Esophagus muscularis mucosa (tissue), 4 donors: ENCODE data around the gene CHAT. TPM values are rescaled to one million over a fixed set of nuclear protein-coding genes. Genes with fewer than 3 reads are reported as not detected.

Experiments
- DNase-seq: peaks from one replicate; pipeline ENCODE4 v3.0.0-alpha.2; 2017; ENCODE audit errors: extremely low spot score
- H3K27ac ChIP-seq, 4 donors: fragments of 200-600 bp; sonication (generic); replicated peaks in 1 of 4; 1 replicate in 3 of 4; 2 replicates in 1 of 4; pipeline ENCODE4 v1.5.1; 2016 to 2019; ENCODE audit warnings: mild to moderate bottlenecking in 1 of 4
- H3K27me3 ChIP-seq, 4 donors: fragments of 200-600 bp; sonication (generic); one replicate each; pipeline versions ENCODE4 v1.5.1 to v1.6.0; 2016 to 2019
- H3K36me3 ChIP-seq, 4 donors: fragments of 200-600 bp; sonication (generic); one replicate each; pipeline ENCODE4 v1.5.1; 2016 to 2019
- H3K4me1 ChIP-seq, 4 donors: fragments of 200-600 bp; sonication (generic); one replicate each; pipeline ENCODE4 v1.5.1; 2016 to 2019
- H3K4me3 ChIP-seq, 4 donors: fragments of 200-600 bp; sonication (generic); 1 replicate in 2 of 4; 2 replicates in 2 of 4; pipeline ENCODE4 v1.5.1; 2016 to 2019; ENCODE audit warnings: mild to moderate bottlenecking in 4 of 4, moderate library complexity in 1 of 4
- H3K9me3 ChIP-seq, 4 donors: fragments of 200-600 bp; sonication (generic); 1 replicate in 3 of 4; 2 replicates in 1 of 4; pipeline ENCODE4 v1.5.1; 2016 to 2019
- CTCF ChIP-seq, 3 experiments: fragments of 200-600 bp in 2 of 3; fragments of 450-650 bp in 1 of 3; sonication (generic) in 2 of 3; IDR thresholded peaks; one replicate each; pipeline ENCODE4 v1.5.1; 2017 to 2019; ENCODE audit warnings: antibody characterized with exemption in 3 of 3, mild to moderate bottlenecking in 2 of 3, moderate library complexity in 1 of 3
- EP300 ChIP-seq: sonication (generic); formaldehyde crosslinking; IDR thresholded peaks from one replicate; pipeline ENCODE4 v1.6.1; 2017; ENCODE audit warnings: antibody characterized with exemption
- POLR2A ChIP-seq: fragments of 450-650 bp; IDR thresholded peaks from one replicate; pipeline ENCODE4 v1.6.1; 2017; ENCODE audit warnings: antibody characterized with exemption, moderate library complexity, mild to moderate bottlenecking, low read depth
- POLR2AphosphoS5 ChIP-seq, 2 donors: sonication (generic); formaldehyde crosslinking; IDR thresholded peaks; one replicate each; pipeline ENCODE4 v1.6.1; 2017; ENCODE audit warnings: antibody characterized with exemption in 2 of 2
- WGBS: methylation state at CpG from one replicate; pipeline ENCODE4 v1.1.5; 2018; 5-methylcytosine and 5-hydroxymethylcytosine counted together
- intact Hi-C: fragments of 100-400 bp; cut with DNase I; formaldehyde crosslinking; loops from one replicate; pipeline ENCODE4 v1.15.1; 2023
- total RNA-seq, 4 donors: library from RNA; depleted of rRNA; stranded (reverse); fragments of >200 nt; gene quantifications; one replicate each; pipeline versions ENCODE4 v1.1.0 to v1.2.1, GENCODE V29; 2016

The CHAT gene
- total RNA-seq, 4 donors from 2014 or later, result 0.17 TPM; not detected in 3

DNA sequence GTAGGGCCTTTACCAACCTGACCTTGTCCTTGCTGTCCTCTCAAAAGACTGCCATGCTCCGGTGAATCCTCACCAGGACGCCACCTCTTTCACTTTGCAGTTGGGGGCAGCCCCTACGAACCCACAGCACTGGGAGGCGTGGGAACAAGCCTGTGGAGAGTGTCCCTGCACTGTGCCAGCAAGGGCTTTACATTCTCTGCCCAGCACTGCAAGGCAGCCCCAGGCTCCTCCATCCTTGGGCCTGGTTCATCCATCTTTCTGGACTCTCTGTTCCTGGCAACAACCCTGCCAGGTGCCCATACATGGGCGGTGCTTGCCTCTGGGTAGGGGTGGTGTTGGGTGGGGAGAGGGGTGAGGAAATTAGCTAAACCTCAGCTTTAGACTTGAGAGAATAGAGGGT lies 1.4 kb downstream of the CHAT start:
- 78% methylated on average over 5 of the region's 5 CpGs for WGBS
- Histone ChIP-seq H3K4me1 (peaks cover 0 to 34% (median 21%) of the 10 kb centered on the region in 4 donors), H3K9me3 (no peaks in the 10 kb centered on the region), H3K4me3 (no peak overlapping the region), H3K27ac (no peak overlapping the region), H3K27me3 (peaks cover 0 to 99% (median 36%) of the 10 kb centered on the region in 4 donors), H3K36me3 (no peaks in the 10 kb centered on the region)
- TF ChIP-seq CTCF (IDR thresholded peaks at IDR 0.05) (no peak), POLR2AphosphoS5 (IDR thresholded peaks at IDR 0.05) (no peak), POLR2A (no peak), EP300 (no peak)
- intact Hi-C loops, result no loop called here
- DNase-seq, result no peak

DNA sequence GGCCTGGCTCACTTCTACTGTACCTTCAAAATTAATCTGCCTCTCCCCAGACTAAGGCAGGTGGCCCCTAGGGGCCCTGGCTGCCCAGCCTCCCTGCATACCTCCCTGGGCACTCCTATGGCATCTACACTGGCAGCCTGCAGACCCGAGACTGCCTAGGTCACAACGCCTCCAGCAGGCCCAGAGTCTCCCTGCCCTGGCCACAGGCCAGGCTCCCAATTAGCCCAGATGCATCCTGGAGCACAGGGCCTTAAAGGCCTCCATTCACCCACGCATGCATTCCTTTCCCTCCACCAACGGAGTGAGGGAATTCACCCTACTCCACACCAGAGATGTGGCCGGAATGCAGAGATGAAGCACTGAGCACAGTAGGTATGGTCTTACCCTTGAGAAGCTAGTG lies 1.9 kb downstream of the CHAT start:
- 56% methylated on average over 5 of the region's 5 CpGs for WGBS
- no peak for DNase-seq
- intact Hi-C loops, result no loop called here
- Histone ChIP-seq H3K27ac (no peak overlapping the region), H3K4me3 (no peak overlapping the region), H3K27me3 (peaks cover 0 to 99% (median 31%) of the 10 kb centered on the region in 4 donors), H3K4me1 (peaks cover 0 to 29% (median 16%) of the 10 kb centered on the region in 4 donors), H3K36me3 (no peaks in the 10 kb centered on the region), H3K9me3 (no peaks in the 10 kb centered on the region)
- no peak for TF ChIP-seq POLR2AphosphoS5 (IDR thresholded peaks at IDR 0.05)
- no peak for TF ChIP-seq EP300
- TF ChIP-seq CTCF (IDR thresholded peaks at IDR 0.05), result no peak
- TF ChIP-seq POLR2A, result no peak

GRCh38 chr10:49616421-49617101 lies 2.7 kb downstream of the CHAT start:
- H3K27me3 ChIP-seq, result peaks cover 0 to 98% (median 24%) of the 10 kb centered on the region in 4 donors
- 74% methylated on average over 4 of the region's 6 CpGs for WGBS
- peaks cover 0 to 20% (median 7%) of the 10 kb centered on the region in 4 donors for H3K4me1 ChIP-seq
- H3K27ac ChIP-seq, result no peak overlapping the region
- H3K4me3 ChIP-seq, result no peak overlapping the region
- intact Hi-C loops, result no loop called here
- no peaks in the 10 kb centered on the region for H3K9me3 ChIP-seq
- no peaks in the 10 kb centered on the region for H3K36me3 ChIP-seq
- no peak for TF ChIP-seq CTCF (IDR thresholded peaks at IDR 0.05)
- no peak for TF ChIP-seq EP300
- no peak for TF ChIP-seq POLR2AphosphoS5 (IDR thresholded peaks at IDR 0.05)
- no peak for TF ChIP-seq POLR2A
- DNase-seq, result no peak

DNA sequence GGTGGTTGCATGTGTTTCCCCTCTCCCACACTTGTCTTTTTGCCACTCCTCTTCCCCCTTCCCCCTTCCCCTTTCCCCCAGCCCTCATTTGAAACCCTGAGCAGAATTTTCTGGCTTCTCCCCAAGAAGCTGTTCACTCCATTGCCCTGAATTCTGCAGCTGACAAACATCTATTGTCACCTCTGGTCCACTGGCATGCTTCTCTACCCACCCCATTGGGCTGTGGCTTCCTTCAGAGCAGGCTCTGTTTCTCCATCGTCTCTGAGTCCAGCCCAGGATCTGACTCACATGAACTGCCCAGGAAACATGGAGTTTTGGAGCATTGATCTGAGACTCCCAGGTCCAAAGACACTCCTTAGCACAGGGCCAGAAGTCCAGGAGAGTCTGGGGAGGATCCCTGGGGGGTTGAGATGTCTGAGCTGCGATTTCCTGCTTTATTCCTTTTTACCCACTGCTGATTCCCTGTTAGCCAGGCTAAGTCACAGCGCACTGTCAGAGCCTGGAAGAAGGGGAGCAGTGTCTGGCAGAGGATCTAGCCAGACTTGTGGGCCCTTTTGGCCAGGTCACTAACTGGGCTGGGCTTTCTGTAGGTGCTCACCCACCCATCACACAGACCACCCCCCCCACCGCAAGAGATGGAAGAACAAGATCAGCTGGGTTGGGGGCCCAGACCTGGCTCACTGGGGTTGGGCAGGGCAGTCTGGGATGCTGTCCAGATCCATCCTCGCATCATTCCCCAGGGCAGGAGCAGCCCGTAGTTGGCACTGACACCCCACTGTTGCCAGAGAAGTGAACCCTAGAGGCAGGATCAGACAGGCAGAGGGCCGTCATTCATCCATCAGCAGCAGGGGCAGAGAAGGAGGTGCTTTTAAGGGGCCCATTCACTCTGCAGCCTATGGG lies 3.5 kb downstream of the CHAT start:
- WGBS, result 71% methylated on average over 6 of the region's 7 CpGs
- peaks cover 0 to 90% (median 17%) of the 10 kb centered on the region in 4 donors for H3K27me3 ChIP-seq
- no peak overlapping the region for H3K27ac ChIP-seq

More for the DNA sequence above, 3.5 kb downstream of the CHAT start:
- no peak for TF ChIP-seq POLR2AphosphoS5 (IDR thresholded peaks at IDR 0.05)
- TF ChIP-seq POLR2A, result no peak
- TF ChIP-seq EP300, result no peak
- no peak for TF ChIP-seq CTCF (IDR thresholded peaks at IDR 0.05)
- Histone ChIP-seq H3K4me3 (no peak overlapping the region), H3K4me1 (peaks cover 0 to 12% (median 4%) of the 10 kb centered on the region in 4 donors), H3K9me3 (no peaks in the 10 kb centered on the region), H3K36me3 (no peaks in the 10 kb centered on the region)
- no peak for DNase-seq
- intact Hi-C loops, result no loop called here
